HG02798 (cell line): ENCODE measurements around the gene TNPO1.

Experiments used
- ATAC-seq: cut with Tn5 transposase; IDR thresholded peaks from one replicate; pipeline ENCODE4 v1.9.1; 2021; ENCODE audit warnings: mild to moderate bottlenecking; ENCODE audit not compliant: unreplicated experiment, poor library complexity

The TNPO1 gene

GRCh38 chr5:72817671-72818266 lies 1.3 kb downstream of the TNPO1 start:
- no peak for ATAC-seq

DNA sequence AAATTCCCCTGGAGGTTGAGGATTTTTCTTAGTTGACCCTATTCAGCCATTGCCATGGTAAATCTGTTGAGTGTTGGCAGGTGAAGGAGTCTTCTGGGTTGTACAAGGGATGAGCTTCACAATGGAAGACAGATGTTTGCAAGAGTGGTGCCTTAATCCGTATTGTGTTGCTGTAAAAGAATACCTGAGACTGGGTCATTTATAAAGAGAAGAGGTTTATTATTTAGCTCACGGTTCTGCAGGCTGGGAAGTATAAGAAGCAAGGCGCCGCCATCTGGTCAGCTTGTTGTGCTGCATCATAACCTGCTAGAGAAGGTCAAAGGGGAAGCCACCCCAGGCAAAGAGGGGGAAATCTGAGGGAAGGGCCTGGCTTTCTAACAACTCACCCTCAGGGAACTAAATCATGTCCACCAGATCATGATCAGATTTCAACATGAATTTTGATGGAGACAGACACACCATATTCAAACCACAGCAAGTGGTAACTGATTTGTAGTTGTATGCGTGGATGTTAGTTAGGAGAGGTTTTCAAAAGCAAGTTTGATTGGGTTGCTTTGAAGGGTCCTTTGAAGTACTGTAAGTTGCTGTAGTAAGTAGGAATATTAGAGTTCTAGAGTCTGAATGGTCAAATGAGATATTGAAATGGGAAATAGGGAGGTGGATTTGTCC lies 2.5 kb downstream of the TNPO1 start:
- no peak for ATAC-seq

- no peak for ATAC-seq
These were observed 5.3 kb downstream of the TNPO1 start for GRCh38 chr5:72821776-72822175.

DNA sequence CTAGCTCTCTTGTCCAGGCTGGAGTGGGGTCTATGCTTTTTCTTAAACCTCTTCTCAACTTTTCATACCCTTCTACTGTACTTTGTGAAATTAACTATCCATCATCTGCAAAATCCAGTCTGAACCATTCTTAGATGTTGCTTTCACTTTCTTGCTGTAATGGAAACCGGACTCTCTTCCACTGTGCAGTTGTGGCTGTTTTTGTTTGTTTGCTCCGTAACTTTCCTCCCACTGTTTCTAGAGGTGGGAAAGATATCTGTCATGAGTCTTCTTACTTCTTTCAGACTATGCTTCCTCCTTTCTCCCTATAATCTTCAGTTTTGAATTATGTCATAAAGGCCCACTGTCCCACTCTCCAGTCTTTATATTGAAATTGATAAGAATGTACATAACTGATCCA lies 6.5 kb downstream of the TNPO1 start:
- ATAC-seq: no peak

- ATAC-seq: no peak
These were observed 13.2 kb downstream of the TNPO1 start for GRCh38 chr5:72829707-72830106.

- no peak for ATAC-seq
These were observed 13.9 kb downstream of the TNPO1 start for GRCh38 chr5:72830362-72830761.

- ATAC-seq: no peak
These were observed 15.2 kb downstream of the TNPO1 start for GRCh38 chr5:72831685-72832084.

GRCh38 chr5:72834924-72835323 lies 18.5 kb downstream of the TNPO1 start:
- ATAC-seq: no peak

DNA sequence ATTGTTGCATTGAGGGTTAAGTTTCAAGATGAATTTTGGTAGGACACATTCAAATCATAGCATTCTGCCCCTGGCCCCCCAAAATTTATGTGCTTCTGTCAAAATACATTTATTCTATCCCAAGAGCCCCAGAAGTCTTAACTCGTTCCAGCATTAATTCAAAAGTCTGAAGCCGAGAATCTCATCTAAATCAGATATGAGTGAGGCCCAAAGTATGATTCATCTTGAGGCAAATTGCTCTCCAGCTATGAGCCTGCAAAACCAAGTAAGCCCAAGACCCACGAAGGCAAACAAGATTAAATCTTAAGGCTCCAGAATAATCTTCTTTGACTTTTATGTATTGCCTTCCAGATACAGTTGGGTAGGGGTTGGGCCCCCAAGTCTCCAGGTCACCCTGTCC lies 19.2 kb downstream of the TNPO1 start:
- ATAC-seq: no peak

GRCh38 chr5:72836810-72837209 lies 20.3 kb downstream of the TNPO1 start:
- ATAC-seq: no peak

DNA sequence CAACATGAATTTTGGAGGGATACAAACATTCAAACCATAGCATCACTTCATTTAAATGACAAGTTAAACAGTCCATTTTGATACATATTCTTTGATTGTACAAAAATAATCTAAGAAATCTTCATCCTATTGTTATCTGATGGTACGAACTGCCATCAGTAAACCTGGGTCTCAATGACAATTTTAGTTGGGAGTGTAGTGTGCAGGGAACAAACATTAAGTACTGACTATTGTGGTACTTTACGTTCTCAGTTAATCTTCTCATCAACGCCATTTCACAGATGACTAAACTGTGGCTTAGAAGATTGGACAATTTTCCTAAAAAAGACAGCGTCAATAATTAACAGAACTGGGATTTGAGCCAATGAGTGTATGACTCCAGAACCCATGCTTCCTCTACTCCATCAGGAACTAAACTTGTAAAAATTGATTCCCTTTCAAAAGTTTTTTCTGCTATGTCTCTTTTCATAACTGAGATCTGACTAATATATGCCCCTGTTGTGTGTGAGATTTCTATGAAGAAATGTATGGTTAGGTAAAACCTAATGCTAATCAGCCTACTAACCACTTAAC lies 21.1 kb downstream of the TNPO1 start:
- no peak for ATAC-seq

DNA sequence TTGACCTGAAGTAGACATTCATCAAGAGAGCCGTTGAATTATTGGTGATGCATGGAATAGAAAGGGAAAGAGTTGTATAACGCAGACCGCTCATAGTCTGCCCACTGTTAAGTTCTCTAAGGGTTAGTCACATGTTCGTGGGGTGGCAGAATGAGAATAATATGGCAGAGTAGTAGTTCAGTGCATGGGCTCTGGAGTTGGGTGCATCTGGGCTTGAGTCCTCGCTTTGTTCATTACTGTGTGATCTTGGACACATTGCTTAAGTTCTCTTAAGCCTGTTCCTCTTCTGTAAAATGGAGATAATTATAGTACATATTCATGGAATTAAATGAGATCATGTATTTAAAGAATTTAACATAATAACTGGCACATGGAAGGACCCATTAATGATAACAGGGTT lies 23.6 kb downstream of the TNPO1 start:
- ATAC-seq: no peak

DNA sequence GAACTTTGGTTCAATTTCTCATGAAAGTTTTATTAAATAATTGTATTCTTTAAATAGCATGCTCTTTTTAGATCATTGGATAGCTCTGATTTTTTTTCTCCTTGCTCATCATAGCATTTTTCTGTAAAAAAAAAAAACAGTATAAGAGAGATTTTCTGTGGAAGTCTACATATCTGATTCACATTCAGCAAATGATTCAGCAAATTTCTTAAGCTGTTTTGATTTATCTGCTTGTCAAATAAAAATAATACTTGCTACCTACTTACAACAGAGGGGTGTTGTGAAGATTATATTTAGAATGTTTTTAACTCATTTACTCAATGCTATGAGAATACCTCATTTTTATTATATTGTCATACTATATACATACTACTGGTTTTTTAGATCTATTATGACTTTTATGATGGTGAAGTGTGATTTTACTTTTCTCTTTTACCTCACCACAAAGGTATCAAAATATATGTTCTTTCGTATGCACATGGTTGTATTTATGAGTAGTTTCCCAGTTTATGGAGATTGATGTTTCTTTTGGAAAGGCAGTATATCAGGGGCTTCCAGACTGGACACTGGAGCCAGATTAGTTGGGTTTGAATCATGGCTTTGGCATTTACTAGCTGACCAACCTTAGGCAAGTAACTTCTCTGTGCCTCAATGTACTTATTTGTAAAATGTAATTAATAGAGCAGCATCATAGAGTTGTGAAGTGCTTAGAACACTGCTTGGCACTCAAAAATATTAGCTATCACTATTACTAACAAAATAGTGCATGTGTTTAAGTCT lies 25.5 kb downstream of the TNPO1 start:
- no peak for ATAC-seq

- no peak for ATAC-seq
These were observed 26.4 kb downstream of the TNPO1 start for GRCh38 chr5:72842816-72843215.

DNA sequence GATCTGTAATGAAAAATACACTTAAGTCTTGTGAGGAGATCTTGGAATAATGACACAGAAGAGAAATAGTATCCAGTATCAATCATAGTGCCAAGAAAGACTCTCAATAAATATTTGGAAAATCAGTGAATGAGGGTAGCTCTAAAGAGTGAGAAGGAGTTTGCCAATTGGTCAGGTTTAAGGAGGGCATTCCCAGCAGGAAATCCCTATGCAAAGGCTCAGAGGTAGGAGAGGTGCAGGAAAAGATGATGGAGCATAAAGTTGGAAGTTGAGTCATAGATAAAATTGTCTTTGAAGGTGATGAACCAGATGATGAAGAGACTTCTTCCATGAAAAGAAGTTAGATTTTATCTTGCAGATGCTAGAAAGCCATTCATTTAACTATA lies 27.8 kb downstream of the TNPO1 start:
- no peak for ATAC-seq

- ATAC-seq: no peak
These were observed 29.4 kb downstream of the TNPO1 start for GRCh38 chr5:72845889-72846288.

GRCh38 chr5:72846483-72846882 lies 30.0 kb downstream of the TNPO1 start:
- no peak for ATAC-seq

- ATAC-seq: no peak
These were observed 31.0 kb downstream of the TNPO1 start for GRCh38 chr5:72847439-72847838.

DNA sequence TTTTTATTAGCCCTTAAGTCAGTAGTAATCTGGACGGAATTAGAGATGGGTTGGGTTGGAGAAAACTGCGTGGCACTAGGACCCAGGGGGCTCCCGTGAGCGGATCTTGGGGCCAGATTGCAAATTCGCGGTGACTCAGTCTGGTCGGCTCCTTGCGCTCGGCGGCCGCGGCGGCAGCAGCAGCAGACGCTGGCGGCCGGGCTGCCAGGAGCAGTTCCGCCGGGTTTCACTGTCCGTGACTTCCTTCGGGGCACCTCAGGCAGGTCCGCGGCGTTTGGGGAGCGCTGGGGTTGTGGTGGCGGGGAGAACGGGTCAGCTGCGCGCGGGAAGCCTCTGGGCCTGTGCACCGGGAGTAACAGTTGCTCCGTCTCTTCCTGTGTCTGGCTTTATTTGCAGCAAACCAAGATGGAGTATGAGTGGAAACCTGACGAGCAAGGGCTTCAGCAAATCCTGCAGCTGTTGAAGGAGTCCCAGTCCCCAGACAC lies 31.6 kb downstream of the TNPO1 start:
- peak; percentile 86 for ATAC-seq

DNA sequence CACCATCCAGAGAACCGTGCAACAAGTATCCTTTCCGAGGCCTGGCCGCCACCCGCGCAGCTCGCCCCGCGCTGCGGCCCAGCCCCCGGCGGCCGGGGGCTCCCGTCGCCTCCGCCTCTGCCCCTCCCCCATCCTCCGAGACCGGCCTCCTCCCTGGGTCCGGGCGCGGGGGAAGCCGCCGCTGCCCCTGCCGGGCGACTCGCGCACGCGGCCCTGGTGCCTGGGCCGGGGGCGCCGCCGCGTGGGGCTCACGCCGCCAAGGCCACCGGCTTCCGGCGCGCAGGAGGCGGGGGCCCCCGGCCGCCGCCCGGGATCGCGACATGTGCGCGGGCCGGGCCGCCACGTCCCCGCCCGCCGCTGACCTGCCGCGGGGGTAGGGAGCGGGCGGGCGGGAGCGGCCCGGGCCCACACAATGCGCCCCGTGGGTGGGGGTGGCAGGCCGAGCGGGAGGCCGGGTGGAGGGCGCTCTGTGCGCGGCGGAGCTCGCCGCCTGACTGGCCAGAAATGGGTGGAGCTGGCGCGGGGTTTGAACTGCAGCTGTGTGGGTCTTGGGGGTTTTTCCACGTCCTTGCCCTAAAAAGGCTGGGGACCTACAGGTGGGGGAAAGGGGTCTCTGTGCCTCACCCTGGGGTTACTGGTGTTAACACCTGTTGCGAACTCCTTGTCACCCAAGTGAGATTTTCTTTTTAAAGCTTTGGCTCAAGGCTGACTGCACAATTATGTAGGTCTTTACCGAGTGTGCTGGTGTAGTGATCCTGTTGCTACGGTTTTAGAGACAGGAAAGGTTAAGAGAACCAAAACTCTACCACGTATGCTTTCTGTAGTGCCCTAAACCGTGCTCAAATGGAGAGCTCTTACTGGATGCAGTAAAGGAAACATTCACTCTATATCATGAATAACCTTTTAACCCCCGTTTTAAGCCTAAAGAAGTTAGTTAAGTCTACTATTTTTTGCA lies 32.3 kb downstream of the TNPO1 start:
- ATAC-seq: peak; percentile 61
